Measurements from ENCODE around the gene ARSB.

Gene ARSB

DNA sequence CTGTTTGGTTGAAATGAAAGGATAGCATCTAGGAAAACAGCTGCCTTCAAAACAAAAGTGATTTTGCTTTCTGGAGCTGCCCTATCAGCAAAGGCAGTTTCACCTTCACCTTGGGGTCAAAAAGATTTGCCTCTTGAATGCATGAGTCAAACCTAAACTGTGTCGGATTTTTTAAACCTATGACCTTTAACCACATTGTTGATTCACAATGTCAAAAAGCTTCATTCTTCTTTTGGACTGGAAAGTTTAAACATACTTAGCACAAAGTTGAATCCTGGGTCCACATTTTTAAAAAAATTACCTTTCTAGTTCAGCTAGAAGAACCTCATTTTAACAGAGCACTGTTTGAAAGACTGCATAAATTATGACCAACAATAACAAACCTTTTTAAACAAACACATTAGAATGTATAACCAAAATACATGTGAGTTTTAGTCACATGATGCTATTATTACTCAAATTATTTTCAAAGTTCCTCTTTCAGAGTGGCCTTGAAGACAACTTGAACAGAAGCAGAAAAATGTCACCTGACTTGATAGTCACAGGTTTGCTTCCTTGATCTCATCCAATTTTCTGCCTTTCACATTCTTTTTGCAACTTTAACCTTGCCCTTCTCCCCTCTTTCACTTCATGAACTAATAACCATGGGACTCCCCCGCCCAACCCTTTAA, 226.8 kb downstream of the ARSB start:
- no peak overlapping the region for H3K27ac ChIP-seq
- no peak overlapping the region for H3K4me3 ChIP-seq
- TF ChIP-seq, protein P1, sequence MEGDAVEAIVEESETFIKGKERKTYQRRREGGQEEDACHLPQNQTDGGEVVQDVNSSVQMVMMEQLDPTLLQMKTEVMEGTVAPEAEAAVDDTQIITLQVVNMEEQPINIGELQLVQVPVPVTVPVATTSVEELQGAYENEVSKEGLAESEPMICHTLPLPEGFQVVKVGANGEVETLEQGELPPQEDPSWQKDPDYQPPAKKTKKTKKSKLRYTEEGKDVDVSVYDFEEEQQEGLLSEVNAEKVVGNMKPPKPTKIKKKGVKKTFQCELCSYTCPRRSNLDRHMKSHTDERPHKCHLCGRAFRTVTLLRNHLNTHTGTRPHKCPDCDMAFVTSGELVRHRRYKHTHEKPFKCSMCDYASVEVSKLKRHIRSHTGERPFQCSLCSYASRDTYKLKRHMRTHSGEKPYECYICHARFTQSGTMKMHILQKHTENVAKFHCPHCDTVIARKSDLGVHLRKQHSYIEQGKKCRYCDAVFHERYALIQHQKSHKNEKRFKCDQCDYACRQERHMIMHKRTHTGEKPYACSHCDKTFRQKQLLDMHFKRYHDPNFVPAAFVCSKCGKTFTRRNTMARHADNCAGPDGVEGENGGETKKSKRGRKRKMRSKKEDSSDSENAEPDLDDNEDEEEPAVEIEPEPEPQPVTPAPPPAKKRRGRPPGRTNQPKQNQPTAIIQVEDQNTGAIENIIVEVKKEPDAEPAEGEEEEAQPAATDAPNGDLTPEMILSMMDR (IDR thresholded peaks at IDR 0.05), result no peak
- DNase-seq (ENCODE audit: low spot score), result no peak

- Histone ChIP-seq H3K4me3 (no peak overlapping the region), H3K27ac (no peak overlapping the region)
- TF ChIP-seq, protein P1 (IDR thresholded peaks at IDR 0.05), result no peak
- no peak for DNase-seq (ENCODE audit: low spot score)
Observed at GRCh38 chr5:78757269-78758053, 227.6 kb downstream of the ARSB start.

DNA sequence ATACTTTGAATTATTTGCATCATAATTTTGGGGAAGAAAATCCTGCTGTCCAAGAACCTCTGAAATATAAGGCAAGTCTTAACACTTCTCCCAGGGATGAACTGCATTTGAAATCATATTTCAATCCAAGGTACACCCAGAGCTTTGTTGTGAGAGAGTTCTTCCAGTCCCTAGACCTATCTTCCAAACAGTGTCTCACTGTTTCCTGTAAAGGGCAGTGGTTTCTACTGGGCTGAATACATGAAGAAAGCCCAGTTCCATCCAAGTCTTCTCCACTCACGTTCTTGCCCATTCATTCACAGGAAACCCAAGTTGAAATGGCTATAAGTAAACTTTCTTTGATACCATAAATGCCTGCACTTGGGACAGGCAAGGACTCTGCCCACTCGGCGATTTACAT, 228.3 kb downstream of the ARSB start:
- no peak for DNase-seq (ENCODE audit: low spot score)
- Histone ChIP-seq H3K4me3 (no peak overlapping the region), H3K27ac (no peak overlapping the region)
- TF ChIP-seq, protein P1 (IDR thresholded peaks at IDR 0.05), result no peak

DNA sequence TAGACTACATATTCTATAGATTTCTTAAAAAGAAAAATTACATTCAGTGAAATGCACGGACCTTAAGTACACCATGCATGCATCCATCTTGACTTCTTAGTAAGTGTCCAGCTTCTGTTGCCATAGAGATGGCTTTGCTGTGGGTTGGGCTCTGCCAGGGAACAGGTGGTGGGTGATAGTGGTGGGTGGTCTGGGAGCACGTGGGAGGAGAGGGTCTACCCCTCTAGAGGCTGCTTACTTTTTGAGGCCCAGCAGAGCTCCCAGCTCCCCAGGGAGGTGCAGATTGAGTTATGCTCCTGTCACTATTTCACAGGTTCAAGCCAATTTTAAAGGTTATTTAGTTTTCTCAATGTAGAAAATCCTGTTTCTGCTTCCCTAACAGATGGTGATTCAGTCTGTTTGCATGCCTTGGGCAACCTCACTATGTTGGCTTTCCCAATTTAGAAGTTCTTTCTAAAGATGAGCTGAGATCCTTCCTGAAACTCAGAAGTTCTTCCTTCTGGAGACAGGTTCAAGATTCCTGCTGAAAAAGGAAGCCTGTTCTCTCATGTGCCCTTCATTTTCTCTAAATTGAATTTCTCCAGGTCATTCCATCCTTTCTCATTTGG, 229.2 kb downstream of the ARSB start:
- TF ChIP-seq, protein P1 (IDR thresholded peaks at IDR 0.05), result no peak
- H3K4me3 ChIP-seq, result no peak overlapping the region
- no peak overlapping the region for H3K27ac ChIP-seq
- DNase-seq (ENCODE audit: low spot score), result no peak

GRCh38 chr5:78754655-78755054, 230.5 kb downstream of the ARSB start:
- no peak overlapping the region for H3K27ac ChIP-seq
- no peak overlapping the region for H3K4me3 ChIP-seq
- DNase-seq (ENCODE audit: low spot score), result no peak
- TF ChIP-seq, protein P1 (IDR thresholded peaks at IDR 0.05), result no peak

GRCh38 chr5:78753093-78753531, 232.0 kb downstream of the ARSB start:
- TF ChIP-seq, protein P1 (IDR thresholded peaks at IDR 0.05), result no peak
- Histone ChIP-seq H3K27ac (no peak overlapping the region), H3K4me3 (no peak overlapping the region)
- no peak for DNase-seq (ENCODE audit: low spot score)
